Measurements from ENCODE around the gene CHML.

Gene CHML

DNA sequence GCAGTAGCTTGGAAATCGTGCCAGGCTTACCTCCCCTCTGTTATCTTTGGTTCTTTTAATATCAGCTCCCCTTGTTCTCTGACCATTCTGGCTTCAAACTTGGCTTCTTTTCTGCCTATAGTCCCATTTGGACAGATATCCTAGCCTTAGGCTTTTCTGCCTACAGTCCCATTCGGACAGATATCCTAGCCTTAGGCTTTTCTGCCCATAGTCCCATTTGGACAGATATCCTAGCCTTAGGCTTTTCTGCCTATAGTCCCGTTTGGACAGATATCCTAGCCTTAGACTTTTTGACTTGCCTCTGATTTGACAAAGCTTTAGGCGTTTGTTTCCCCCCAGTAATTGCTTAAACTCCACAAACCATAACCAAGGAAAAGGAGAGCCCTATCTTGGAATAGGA is 25.6 kb downstream of the CHML start:
- DNase-seq, result no peak

DNA sequence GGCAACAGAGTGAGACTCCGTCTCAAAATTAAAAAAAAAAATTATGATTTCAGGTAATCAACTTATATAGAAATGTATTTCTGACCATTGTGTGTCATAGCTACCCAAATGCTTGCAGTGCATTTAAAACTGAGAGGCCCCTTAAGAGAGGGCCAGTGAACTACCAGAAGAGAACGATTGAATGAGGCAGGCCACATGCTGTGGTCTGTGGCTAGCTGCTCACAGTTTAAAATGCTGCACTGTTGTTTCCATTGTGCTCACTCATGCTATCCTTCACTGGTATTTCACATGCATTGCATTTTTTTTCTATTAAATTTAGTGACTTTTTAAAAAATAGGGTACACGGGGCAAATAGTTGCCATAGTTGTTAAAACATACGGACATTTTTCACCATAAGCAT is 26.0 kb downstream of the CHML start:
- no peak for DNase-seq

DNA sequence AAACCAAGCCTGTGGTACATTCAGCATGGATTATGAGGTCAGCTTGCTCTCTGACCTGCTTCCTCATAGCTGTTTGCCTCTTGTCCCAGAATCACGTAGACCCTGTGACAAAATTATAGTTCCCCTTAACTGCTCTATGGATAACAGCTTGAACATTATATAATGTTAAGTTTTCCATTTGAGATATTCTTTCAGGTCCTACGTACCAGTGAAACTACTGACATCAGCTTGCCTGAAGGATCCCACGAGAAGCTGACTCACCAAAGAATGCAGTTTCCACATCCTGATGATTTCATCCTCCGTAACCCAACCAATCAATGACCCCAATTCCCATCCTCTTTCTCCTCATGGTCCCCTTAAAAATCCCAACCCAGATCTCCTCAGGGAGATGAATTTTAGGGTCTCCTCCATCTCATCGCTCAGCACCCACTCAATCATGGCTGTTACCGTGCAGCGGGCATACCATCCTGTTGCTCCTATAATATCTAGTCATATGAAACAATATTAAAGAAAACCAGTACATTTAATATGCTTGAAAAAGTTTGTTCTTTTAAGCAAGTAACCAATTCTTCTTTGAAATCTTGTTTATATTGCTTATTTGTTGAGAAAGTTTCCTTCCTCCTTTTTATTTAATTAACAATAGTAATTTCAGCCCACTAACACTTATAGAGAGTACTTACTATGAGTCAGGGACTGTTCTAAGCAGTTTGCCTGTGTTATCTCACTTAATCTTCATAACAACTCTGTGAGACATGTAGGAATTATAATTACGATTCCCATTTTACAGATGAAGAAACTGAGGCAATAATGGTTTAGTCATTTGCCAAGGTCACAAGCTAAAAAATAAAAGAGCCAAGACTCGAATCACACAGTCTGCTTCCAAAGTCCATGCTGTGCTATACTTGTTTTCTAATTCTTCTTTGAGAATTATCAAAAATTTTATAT is 27.4 kb downstream of the CHML start:
- DNase-seq, result no peak

DNA sequence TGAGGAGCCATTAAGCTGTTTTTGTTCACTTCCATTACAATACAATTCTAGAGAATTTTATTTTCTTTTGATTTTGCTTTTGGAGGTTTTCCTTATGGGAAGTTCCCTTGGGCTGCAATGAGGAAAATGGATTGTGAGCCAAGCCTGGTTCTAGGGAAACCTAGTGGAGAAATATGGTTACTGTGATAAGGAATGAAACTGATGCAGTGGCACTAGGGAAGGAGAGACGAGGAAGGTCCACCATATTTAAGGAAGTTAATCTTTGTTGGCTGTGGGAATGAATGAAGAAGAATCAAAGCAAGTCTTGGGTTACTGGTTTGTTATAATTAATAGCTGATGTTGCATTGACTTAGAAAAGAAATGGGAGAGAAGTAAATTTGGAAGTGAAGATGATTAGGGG is 28.4 kb downstream of the CHML start:
- DNase-seq, result no peak

DNA sequence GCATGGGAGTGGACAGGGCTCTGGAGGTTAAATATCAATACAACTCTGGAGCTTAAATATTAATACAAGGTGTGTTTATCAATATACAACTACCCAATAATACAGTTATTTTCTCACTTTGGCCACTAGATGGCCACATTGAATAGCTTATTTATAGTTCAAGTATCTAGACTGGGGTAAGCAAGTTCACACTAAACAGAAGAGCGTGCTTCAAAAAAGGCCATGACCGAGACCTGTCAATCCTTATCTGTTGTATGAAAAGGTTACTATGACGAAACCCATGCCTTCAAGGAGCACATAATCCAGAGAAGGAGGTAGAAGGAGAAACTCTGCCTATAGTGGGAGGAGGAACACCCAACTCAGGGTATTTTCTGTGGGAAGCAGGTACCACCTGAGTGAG is 29.1 kb downstream of the CHML start:
- peak; percentile 74 for DNase-seq

DNA sequence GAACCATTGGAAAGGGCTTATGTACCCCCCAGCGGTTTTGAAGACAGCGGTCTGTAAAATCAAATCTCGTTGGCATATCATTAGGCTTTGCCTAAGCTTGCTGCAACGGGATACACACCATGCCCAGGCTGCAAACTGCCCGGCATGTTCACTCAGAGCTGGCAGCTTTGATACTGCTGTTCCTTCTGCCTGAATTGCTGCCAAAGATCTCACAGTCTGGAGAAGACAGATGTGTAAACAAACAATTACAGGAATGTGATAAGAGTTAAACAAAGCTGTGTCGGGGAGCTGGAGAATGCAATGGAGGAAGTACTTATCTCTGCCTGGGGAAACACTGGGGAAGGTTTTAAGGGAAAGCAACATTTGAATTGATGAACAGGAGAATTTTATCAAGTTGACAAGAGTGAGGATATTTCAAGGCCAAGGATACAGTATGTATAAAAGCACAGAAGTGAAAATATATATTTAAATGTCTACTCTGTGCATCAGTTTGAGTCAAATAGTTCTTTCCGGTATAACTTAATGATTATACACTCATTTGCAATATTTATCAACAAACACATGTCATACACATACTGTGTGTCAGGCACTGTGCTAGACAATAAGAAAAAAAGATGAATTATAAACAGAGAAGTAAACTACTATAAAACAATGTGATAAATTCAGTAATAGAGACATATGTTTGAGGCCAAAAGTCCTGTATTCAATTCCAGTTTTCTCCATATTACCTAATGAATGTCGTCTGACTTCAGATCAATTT is 29.9 kb downstream of the CHML start:
- no peak for DNase-seq

DNA sequence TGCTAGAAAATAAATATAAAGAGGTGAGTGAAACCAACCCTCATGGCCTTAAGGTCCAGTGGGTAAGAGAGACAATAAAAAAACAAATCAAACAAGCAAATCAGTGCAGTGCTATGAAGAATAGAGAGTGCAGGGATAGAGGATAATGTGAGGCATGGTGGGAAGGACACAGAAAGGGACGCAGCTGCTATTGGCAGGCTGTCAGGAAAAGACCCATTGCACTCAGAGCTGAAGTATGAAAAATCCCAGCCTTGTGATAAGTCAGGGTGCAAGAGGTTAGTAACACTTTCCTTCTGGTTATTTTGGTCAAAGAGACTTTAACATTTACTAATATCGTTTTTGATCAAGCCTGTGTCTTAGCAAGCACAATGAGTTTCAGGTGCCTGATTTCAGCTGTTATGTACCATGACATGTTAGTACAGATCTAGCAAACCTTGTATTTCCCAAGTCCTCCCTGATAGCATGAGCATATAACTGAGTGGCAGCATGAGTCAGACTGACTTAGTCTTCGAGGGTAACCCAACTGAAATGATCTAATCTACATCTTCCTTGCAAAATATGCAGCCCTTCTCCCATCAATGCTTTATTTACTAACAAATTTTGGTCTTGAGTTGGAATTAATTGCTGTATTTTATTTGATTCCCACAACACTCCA is 31.7 kb downstream of the CHML start:
- no peak for DNase-seq

DNA sequence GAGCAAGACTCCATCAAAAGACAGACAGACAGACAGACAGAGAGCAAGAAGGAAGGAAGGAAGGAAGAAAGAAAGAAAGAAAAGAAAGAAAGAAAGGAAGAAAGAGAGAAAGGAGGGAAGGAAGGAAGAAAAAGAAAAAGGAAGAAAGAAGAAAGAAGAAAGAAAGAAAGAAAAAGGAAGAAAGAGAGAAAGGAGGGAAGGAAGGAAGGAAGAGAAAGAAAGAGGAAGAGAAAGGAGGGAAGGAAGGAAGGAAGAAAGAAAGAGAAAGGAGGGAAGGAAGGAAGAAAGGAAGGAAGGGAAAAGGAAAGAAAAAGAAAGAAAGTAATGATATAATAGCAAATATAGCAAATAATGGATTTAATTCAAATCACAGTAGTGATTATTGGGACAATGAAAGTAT is 32.7 kb downstream of the CHML start:
- no peak for DNase-seq

DNA sequence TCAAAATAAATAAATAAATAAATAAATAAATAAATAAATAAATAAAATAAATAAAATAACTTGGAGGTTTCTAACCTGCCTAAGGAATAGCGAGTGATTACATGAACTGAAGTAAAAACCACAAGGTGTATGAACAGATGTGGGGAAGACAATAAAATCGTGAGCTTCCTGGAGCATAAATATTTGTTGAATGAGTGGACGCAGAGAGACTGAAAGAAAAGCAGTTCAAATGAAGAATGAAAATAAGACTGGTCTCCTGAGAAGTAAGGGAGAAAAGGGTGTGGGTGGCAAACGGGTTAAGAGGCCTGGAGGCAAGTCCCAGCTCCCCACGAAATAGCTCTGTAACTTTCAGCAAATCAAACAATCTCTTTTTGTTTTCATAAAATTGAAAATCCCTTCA is 33.6 kb downstream of the CHML start:
- no peak for DNase-seq

DNA sequence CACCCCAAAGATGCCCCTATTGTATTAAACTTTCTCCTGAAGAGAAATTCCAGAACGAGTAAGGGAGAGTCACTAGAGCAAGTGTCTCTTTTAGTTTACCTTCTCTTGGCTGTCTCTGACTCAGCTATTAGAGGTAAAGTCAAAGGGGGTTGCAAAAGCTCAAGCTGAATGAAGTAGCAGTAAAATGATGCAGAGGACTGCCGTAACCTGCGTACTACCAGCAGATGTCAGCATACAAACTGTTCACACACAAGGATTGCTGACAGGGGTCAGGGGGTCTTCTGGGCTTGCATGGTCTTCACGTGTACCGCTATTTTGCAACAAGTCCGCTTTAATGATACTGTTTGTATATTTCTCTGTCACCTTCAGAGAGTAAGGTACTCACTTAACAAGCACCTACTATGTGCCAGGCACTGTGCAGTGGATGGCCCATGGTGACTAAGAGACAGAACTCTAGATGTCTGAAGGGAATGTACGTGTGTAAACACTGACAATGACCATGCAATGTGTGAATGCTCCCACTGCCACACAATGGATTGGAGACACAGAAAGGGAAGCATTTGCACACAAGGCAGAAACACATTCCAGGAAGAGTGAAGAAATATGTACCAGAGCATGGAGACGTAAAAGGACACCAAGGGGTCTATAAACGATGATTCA is 34.9 kb downstream of the CHML start:
- DNase-seq, result no peak

DNA sequence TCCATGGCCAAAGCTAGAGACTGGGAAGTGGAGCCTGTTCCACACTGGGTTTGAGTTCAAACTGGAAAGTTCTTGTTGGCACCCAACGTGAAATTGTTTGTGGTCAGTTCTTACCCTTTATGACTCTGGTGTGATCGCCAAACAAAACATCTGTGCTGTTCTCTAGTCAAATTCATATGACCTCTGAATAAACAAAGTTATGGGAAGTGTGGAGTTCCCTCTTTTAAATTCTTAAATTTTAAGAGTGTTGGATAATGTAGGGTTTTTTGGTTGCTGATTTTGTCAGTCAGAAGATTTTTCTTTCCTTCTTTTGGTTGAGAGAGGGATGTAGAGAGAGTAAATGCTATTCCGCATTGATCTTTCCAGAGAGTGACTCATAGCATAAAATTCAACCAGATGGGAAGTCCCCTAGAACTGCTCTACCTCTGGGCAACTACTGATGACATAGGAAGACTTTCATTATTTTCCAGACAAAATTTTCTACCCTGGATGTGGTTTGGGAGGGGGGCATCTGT is 36.4 kb downstream of the CHML start:
- DNase-seq, result no peak

DNA sequence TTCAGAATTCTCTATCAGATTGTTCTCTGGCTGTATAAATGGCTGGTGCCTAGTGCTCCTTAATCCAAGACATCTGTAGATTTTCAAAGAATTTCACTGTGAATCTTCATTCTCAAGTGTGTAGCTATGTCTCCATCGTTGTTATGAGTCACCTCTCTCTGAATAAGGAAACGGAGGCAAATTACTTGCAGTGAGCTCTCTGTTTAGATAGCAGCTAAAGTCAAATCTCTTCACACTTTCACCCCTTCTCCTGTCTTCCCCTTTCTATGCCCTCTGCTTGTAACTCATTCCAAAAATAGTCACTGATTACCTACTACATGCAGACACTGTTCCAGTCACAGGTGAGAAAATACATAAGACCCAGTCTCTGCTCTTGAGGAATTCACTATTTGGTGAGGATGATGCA is 39.7 kb downstream of the CHML start:
- DNase-seq, result no peak

DNA sequence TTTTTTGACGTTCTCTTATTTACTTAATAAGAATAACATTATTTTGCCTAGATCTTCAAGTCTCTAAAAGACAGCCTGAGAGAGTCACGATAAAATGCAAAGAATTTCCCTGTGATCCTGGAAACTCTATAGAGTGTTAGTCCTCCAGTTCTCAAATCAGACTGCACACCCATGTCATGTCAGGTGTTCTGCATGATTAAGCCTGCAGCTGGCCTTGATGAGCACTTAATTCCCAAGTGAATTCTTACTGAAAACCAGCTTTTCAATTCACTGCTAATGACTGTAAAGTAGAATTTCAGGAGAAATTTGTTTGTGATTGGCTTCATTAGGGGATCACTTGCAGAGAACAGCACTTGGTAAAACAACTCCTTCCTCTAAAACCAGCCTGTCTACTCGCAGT is 41.9 kb downstream of the CHML start:
- no peak for DNase-seq

DNA sequence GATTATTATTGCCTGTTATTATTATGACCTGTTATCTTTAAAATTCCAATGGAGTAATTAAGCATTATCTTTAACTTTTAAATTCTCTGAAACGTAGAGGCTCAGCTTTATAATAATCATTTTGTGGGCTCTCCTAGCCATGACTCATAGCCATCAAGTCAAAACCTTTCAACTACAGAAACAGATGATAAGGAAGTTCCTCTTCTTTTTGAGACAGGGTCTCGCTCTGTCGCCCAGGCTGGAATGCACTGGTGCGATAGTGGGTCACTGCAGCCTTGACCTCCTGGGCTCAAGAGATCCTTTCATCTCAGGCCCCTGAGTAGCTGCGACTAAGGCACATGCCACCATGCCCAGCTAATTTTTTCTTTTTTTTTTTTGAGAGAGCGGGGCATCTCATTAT is 43.5 kb downstream of the CHML start:
- DNase-seq, result no peak

DNA sequence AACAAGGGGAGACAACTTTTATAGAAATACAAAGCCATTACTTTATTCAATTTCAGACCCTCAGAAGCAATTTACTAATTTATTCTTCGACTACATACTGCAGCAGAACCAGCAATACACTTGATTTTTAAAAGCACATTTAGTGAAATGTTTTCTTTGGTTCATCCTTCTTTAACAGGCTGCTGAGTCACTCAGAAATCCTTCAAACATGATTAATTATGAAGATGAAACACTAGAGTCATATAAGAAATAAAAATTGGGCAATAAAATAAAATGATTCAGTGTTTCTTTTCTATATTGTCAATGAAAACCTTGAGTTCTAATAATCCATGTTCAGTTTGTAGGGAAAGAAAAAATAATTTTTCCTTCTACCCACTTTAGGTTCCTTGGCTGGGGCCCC is 47.0 kb downstream of the CHML start:
- DNase-seq, result no peak

DNA sequence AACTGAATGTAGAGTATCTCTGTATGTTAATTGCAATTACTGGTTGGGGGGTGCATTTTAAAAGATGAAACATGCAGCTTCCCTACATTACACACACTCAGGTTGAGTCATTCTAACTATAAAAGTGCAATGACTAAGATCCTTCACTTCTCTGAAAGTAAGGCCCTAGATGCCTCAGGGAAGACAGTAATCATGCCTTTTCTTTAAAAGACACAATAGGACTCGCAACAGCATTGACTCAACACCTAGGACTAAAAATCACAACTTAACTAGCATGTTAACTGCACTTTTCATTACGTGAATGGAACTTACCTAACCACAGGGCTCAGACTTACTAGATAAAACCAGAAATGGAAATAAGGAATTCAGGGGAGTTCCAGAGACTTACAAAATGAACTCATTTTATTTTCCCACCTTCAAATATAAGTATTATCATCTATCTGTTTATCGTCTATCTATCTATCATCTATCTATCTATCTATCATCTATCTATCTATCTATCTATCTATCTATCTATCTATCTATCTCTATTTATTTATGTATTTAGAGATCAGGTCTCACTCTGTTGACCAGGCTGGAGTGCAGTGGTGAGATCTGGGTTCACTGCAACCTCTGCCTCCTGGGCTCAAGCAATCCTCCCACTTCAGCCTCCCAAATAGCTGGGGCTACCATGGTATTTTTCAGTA is 47.8 kb downstream of the CHML start:
- DNase-seq, result no peak

DNA sequence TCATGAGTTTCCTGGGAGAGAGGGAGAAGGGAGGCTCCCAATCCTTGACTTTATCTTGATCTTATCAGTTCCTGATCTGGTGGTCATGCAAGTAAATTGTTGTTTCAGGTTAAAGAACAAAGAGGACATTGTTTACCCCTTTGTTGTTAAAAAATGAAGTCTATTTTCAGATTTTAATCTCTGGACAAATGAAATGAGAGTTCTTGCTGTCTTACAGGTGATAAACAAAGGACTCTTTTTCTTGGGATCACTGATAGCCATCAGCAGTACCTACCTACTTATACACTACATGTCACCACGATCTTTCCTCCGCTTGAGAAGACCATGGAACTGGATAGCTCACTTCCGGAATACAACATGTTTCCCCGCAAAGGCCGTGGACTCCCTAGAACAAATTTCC is 48.4 kb downstream of the CHML start:
- no peak for DNase-seq

DNA sequence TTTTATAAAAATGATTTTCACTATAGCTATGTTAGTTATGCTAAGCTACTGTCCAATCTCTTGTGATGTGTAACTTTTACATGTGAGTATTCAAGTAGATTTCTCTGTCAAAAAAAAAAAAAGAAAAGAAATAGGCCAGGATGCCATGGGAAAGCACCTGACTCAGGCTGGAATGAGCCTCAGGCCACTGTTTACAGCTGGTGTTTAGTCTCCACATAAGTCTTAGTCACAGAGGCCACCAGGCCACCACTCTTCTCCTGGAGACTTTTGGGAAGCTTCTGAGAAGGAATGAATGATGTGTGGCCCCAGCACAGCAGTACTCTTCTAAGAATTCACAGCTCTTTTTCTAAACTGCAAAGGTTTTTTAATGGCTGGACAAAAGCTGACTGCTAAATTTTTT is 48.9 kb downstream of the CHML start:
- DNase-seq, result no peak

DNA sequence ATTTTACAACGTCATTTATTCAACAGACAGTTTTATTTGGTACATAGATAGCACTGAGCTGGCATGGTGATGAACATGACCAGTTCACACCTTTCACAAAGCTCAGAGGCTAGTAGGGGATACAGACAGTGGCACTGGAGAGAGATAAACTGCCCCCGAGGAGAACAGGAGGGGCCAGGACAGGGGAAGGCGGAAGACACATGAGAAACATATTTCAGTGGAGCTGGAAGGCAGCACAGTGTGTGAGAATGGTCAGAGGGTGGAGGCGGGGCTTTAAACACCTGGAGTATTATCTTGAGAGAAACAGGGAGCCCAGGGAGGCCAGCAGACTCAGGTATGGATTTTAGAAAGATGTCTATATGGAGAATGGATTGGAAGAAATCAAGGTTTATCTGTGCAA is 49.5 kb downstream of the CHML start:
- DNase-seq, result no peak

Measured in CD4-positive, alpha-beta T cell treated with Interleukin-17A for 1 hour (primary cell).